Uterus (tissue), 2 donors: ENCODE data around the gene GLT6D1.

Source experiments
- POLR2A ChIP-seq, 2 donors: fragments of 450-650 bp; IDR thresholded peaks; one replicate each; pipeline ENCODE4 v1.6.1; 2016; ENCODE audit warnings: antibody characterized with exemption in 2 of 2, mild to moderate bottlenecking in 1 of 2, moderate library complexity in 1 of 2
- TF ChIP-seq, protein P1 (sequence below), 4 experiments: fragments of 200-600 bp in 2 of 4; fragments of 450-650 bp in 2 of 4; sonication (generic) in 2 of 4; IDR thresholded peaks; one replicate each; pipeline ENCODE4 v1.5.1; 2016 to 2019; ENCODE audit warnings: antibody characterized with exemption in 4 of 4, mild to moderate bottlenecking in 2 of 4, moderate library complexity in 1 of 4

GRCh38 chr9:135584934-135585333, 54.4 kb downstream of the GLT6D1 start:
- TF ChIP-seq POLR2A (IDR thresholded peaks at IDR 0.05): no peak
- TF ChIP-seq, protein P1, sequence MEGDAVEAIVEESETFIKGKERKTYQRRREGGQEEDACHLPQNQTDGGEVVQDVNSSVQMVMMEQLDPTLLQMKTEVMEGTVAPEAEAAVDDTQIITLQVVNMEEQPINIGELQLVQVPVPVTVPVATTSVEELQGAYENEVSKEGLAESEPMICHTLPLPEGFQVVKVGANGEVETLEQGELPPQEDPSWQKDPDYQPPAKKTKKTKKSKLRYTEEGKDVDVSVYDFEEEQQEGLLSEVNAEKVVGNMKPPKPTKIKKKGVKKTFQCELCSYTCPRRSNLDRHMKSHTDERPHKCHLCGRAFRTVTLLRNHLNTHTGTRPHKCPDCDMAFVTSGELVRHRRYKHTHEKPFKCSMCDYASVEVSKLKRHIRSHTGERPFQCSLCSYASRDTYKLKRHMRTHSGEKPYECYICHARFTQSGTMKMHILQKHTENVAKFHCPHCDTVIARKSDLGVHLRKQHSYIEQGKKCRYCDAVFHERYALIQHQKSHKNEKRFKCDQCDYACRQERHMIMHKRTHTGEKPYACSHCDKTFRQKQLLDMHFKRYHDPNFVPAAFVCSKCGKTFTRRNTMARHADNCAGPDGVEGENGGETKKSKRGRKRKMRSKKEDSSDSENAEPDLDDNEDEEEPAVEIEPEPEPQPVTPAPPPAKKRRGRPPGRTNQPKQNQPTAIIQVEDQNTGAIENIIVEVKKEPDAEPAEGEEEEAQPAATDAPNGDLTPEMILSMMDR (IDR thresholded peaks at IDR 0.05): no peak
